Effector memory CD4-positive, alpha-beta T cell (primary cell): ENCODE results near the gene EMC9.
A peak's percentile ranks its signal among the peaks of the same experiment; 100 is the strongest.

Experiments
- DNase-seq, 3 donors: peaks; one replicate each; pipeline ENCODE4 v3.0.0-alpha.2; 2020
- H3K27ac ChIP-seq: 2 replicates; pipeline ENCODE4 v1.7.0; 2013; ENCODE audit warnings: mild to moderate bottlenecking, low read length, moderate library complexity; ENCODE audit not compliant: insufficient read depth, poor library complexity, severe bottlenecking
- H3K27me3 ChIP-seq: replicated peaks from 2 replicates; pipeline ENCODE4 v1.7.0; 2013; ENCODE audit warnings: mild to moderate bottlenecking, low read length; ENCODE audit not compliant: insufficient read depth, control insufficient read depth, poor library complexity, severe bottlenecking
- H3K36me3 ChIP-seq: 2 replicates; pipeline ENCODE4 v1.7.0; 2013; ENCODE audit warnings: mild to moderate bottlenecking, low read length, moderate library complexity; ENCODE audit not compliant: control insufficient read depth, insufficient read depth
- H3K4me1 ChIP-seq: 2 replicates; pipeline ENCODE4 v1.7.0; 2013; ENCODE audit warnings: low read length, mild to moderate bottlenecking; ENCODE audit not compliant: control insufficient read depth, insufficient read depth, poor library complexity, severe bottlenecking
- H3K4me3 ChIP-seq: 2 replicates; pipeline ENCODE4 v1.7.0; 2013; ENCODE audit warnings: low read length, low read depth, mild to moderate bottlenecking; ENCODE audit not compliant: insufficient read depth, poor library complexity, severe bottlenecking
- H3K9me3 ChIP-seq: 2 replicates; pipeline ENCODE4 v1.7.0; 2013; ENCODE audit warnings: mild to moderate bottlenecking, low read length, moderate library complexity; ENCODE audit not compliant: control insufficient read depth

Gene EMC9

DNA sequence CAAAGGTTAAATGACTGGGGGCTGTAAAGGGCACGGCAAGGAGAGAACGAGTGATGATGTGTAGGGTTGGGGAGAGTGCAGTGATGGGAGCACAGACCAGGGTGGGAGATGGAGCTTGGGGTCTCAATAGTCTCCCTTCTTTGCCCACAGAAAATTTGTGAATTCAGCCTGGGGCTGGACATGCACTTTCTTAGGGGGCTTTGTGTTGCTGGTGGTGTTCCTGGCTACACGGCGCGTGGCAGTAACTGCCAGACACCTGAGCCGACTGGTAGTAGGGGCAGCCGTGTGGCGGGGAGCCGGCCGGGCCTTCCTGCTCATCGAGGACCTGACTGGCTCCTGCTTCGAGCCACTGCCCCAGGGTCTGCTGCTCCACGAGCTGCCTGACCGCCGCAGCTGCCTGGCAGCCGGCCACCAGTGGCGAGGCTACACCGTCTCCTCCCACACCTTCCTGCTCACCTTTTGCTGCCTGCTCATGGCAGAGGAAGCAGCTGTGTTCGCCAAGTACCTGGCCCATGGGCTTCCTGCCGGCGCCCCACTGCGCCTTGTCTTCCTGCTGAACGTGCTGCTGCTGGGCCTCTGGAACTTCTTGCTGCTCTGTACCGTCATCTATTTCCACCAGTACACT lies 9.2 kb downstream of the EMC9 start:
- Histone ChIP-seq H3K4me3 (no peak overlapping the region), H3K36me3 (no peaks in the 10 kb centered on the region), H3K27ac (peak overlapping the region; percentile 43), H3K9me3 (no peaks in the 10 kb centered on the region), H3K4me1 (peaks cover 28% of the 10 kb centered on the region), H3K27me3 (no peaks in the 10 kb centered on the region)
- no peak for DNase-seq

DNA sequence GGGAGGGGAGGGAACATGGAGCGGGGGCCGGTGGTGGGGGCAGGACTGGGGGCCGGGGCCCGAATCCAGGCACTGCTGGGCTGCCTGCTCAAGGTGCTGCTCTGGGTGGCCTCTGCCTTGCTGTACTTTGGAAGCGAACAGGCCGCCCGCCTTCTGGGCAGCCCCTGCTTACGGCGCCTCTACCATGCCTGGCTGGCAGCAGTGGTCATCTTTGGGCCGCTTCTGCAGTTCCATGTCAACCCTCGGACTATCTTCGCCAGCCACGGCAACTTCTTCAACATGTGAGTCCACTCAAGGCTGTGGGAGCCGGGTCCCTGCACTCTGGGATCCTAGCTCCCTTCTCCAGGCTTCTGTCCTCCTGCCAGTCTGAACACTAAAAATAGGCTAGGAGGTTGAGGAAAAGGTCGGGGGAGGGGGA lies 9.8 kb downstream of the EMC9 start:
- no peaks in the 10 kb centered on the region for H3K27me3 ChIP-seq
- no peaks in the 10 kb centered on the region for H3K9me3 ChIP-seq
- no peak overlapping the region for H3K4me3 ChIP-seq
- no peak overlapping the region for H3K27ac ChIP-seq
- DNase-seq: no peak
- no peaks in the 10 kb centered on the region for H3K36me3 ChIP-seq
- H3K4me1 ChIP-seq: peaks cover 22% of the 10 kb centered on the region

DNA sequence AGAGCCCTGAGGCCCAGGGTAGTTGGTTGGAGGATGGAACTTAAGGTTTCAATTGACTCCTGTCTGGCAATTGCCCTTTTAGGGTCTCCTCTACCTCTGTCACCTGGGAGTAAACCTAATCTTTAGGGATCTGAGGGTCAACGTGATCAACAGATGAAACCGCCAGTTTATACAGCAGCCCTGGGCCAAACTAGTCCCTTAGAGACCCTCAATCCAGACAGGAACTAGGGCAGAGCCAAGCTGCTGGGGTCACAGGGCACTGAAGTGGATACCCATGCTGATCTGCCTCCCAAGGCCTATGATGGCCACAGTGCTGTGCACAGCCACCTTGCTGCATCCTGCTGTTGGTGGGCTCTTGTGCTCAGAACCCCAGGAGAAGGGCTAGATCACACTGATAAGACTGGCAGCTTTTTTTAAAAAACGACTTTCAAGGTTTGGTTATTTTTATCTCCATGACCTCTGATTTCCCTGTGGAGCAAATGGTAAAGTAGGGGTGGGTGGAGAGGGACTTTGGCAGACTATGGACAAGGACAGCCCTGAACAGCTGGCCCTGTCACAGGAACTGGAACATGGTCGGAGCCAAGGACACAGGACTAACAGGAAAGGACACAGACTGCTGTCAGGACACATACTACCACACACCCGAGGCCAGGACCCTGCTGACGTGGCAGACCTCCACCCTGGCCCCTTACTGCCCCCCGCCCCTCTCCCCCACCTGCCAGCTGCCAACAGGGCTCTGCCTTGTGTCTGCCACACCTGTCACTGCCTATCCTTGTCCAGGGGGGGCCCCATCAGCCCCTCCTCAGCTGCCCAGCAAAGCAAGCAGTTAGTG lies 10.5 kb downstream of the EMC9 start:
- H3K36me3 ChIP-seq: no peaks in the 10 kb centered on the region
- no peak for DNase-seq
- no peaks in the 10 kb centered on the region for H3K9me3 ChIP-seq
- no peak overlapping the region for H3K27ac ChIP-seq
- H3K4me3 ChIP-seq: no peak overlapping the region
- no peaks in the 10 kb centered on the region for H3K27me3 ChIP-seq
- H3K4me1 ChIP-seq: peaks cover 20% of the 10 kb centered on the region

DNA sequence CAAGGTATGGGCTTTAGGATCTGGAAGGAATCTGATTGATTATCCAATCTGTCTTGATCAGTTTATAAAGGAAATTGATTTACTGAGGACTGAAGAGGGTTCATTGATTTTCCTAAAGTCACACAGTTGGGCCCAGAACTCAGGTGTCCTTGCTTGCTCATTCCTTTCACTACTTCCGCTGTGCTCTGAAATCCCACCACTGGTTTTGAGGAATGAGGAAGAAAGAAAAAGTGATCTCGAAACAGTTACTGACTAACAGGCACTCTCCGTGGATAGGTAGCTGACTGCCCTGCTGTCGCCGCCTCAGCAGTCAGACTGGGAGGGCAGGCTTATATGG lies 11.0 kb downstream of the EMC9 start, which contains the start of gene FITM1:
Gene FITM1, plus strand, starts transcription at position 280 of the 337 bp plus-strand sequence. CDS start 905 bp downstream, outside the sequence.
- Histone ChIP-seq H3K4me1 (peaks cover 18% of the 10 kb centered on the region), H3K27me3 (no peaks in the 10 kb centered on the region), H3K36me3 (no peaks in the 10 kb centered on the region), H3K27ac (no peak within 1 kb of the TSS), H3K9me3 (no peaks in the 10 kb centered on the region), H3K4me3 (no peak within 1 kb of the TSS)
- no peak for DNase-seq

DNA sequence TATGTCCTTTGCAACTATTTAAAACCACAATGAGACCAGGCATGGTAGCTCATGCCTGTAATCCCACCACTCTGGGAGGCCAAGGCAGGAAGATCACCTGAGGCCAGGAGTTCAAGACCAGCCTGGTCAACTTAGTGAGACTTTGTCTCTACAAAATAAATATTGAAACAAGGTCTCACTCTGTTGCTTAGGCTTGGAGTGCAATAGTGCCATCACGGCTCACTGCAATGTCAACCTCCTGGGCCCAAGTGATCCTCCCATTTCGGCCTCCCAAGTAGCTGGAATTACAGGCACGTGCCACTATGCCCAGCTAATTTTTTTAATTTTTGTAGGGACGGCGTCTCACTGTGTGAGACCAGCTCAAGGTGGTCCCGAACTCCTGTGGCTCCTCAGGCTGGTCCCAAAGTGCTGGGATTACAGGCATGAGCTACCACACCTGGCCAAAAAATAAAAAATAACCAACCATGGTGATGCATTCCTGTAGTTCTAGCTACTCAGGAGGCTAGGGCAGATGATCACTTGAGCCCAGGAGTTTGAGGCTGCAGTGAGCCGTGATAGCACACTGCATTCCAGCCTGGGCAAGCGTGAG lies 11.9 kb downstream of the EMC9 start:
- no peak overlapping the region for H3K27ac ChIP-seq
- peaks cover 15% of the 10 kb centered on the region for H3K4me1 ChIP-seq
- H3K4me3 ChIP-seq: no peak overlapping the region
- no peak for DNase-seq
- H3K36me3 ChIP-seq: peaks cover under 1% of the 10 kb centered on the region
- H3K9me3 ChIP-seq: no peaks in the 10 kb centered on the region
- H3K27me3 ChIP-seq: no peaks in the 10 kb centered on the region

DNA sequence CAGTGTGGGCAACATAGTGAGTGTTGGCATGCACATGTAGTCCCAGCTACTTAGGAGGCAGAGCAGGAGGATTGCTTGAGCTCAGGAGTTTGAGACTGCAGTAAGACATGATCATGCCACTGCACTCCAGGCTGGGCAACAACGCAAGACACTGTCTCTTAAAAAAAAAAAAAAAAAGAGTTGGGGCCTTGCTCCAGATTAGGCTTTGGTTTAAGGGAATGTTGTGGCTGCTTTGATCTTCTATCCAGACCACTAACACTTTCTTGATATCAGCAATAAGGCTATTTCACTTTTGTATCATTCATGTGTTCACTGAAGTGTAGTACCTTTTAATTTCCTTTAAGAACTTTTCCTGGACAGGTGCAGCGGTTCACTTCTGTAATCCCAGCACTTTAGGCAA lies 13.7 kb downstream of the EMC9 start:
- DNase-seq: no peak
- Histone ChIP-seq H3K9me3 (no peaks in the 10 kb centered on the region), H3K27ac (no peak overlapping the region), H3K27me3 (no peaks in the 10 kb centered on the region), H3K36me3 (peaks cover 19% of the 10 kb centered on the region), H3K4me1 (peaks cover 10% of the 10 kb centered on the region), H3K4me3 (no peak overlapping the region)

DNA sequence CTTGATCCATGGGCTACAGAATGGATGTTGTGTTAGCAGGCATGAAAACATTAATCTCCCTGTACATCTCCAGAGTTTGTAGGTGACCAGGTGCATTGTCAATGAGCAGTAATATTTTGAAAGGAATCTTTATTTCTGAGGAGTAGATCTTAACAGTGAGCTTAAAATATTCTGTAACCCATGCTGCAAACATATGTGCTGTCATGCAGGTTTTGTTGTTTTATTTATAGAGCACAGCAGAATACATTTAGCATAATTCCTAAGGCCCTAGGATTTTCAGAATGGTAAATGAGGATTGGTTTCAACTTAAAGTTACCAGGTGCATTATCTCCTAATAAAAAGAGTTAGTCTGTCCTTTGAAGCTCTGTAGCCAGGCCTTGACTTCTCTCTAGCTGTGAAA lies 14.5 kb downstream of the EMC9 start:
- no peak overlapping the region for H3K4me3 ChIP-seq
- H3K36me3 ChIP-seq: peaks cover 24% of the 10 kb centered on the region
- H3K4me1 ChIP-seq: peaks cover 2% of the 10 kb centered on the region
- no peaks in the 10 kb centered on the region for H3K27me3 ChIP-seq
- DNase-seq: no peak
- no peak overlapping the region for H3K27ac ChIP-seq
- no peaks in the 10 kb centered on the region for H3K9me3 ChIP-seq

DNA sequence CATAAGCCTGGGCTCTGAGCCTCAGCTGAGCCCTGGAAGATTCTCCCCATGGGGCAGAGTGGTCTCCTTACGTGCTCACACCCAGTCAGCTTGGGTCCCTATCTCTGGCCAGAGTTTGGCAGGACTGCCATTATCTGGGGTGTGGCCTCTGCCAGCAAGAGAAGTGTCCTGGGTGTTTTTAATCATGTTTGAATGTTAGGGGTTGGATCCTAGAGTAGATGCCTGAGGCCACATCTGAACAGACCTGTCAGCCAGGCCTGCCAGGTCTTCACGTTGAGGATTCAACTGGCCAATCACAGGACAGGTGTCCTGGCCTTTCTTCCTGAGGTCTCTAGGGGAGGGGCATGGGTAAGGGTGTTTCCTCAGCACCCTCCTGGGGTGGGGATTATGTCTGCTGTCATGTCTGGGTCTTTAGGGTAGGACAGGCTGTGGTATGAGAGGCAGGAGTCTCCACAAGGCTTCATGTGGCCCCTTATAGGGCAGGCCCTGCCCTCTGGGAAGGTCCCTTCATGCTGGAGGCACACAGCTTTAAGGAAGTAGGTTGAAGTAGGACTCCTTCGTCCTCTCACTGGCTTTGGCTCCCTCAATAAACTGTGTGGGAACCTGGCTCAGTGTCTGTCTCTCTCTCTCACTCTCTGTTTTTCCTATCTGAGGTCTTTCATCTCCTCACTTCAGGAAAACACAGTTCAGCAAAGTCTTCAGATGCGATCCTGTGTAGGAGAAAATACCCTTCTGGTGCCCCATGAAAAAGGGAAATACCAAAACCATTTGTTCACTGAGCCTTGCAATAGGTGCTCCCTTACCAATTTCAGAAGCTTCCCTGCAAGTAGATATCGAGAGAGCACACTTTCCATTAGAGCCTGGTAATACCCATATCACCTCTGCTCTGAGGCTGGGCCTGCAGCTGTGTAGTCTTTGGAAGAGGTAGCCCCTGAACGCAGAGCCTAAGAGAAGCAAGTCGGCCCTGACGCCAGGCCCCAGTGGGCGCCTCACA lies 17.7 kb downstream of the EMC9 start:
- H3K27ac ChIP-seq: no peak overlapping the region
- H3K36me3 ChIP-seq: peaks cover 53% of the 10 kb centered on the region
- no peak for DNase-seq
- no peaks in the 10 kb centered on the region for H3K27me3 ChIP-seq
- no peaks in the 10 kb centered on the region for H3K9me3 ChIP-seq
- H3K4me3 ChIP-seq: no peak overlapping the region
- H3K4me1 ChIP-seq: no peaks in the 10 kb centered on the region

DNA sequence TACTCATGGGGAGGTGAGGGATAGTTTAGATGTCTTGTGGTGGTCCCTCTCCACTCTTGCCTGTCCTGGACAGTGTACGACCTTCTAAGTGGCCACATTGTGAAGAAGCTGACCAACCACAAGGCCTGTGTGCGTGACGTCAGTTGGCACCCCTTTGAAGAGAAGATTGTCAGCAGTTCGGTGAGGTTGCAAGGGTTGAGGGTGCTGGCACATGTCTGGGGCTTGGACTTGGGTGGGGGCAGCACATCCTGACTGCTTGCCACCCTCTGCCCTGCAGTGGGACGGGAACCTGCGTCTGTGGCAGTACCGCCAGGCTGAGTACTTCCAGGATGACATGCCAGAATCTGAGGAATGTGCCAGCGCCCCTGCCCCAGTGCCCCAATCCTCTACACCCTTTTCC lies 18.5 kb downstream of the EMC9 start:
- H3K4me1 ChIP-seq: no peaks in the 10 kb centered on the region
- H3K36me3 ChIP-seq: peaks cover 62% of the 10 kb centered on the region
- no peaks in the 10 kb centered on the region for H3K9me3 ChIP-seq
- no peak overlapping the region for H3K4me3 ChIP-seq
- H3K27me3 ChIP-seq: no peaks in the 10 kb centered on the region
- DNase-seq: no peak
- H3K27ac ChIP-seq: no peak overlapping the region
